ENCODE measurements around the gene EFEMP2.

EFEMP2 gene

GRCh38 chr11:65862941-65863888 is 9.4 kb downstream of the EFEMP2 start:
- DNase-seq, result no peak

GRCh38 chr11:65862191-65862735 is 10.3 kb downstream of the EFEMP2 start:
- DNase-seq, result no peak
- H3K4me3 ChIP-seq (ENCODE audit: low read depth, low read length), result no peak overlapping the region
- no peaks in the 10 kb centered on the region for H3K4me1 ChIP-seq
- H3K27me3 ChIP-seq, result no peaks in the 10 kb centered on the region
- no peaks in the 10 kb centered on the region for H3K9me3 ChIP-seq
- TF ChIP-seq CTCF (IDR thresholded peaks at IDR 0.05; ENCODE audit: low read depth, low read length), result no peak
- peaks cover 40% of the 10 kb centered on the region for H3K36me3 ChIP-seq

More at GRCh38 chr11:65862941-65863888, 9.4 kb downstream of the EFEMP2 start:
- no peaks in the 10 kb centered on the region for H3K27me3 ChIP-seq
- H3K36me3 ChIP-seq, result peaks cover 38% of the 10 kb centered on the region
- no peaks in the 10 kb centered on the region; the same call in 1 of the 2 replicates for H3K4me1 ChIP-seq
- TF ChIP-seq CTCF (IDR thresholded peaks at IDR 0.05; ENCODE audit: low read depth, low read length), result no peak
- no peaks in the 10 kb centered on the region for H3K9me3 ChIP-seq
- H3K4me3 ChIP-seq (ENCODE audit: low read depth, low read length), result no peak overlapping the region

- Histone ChIP-seq H3K27me3 (no peaks in the 10 kb centered on the region), H3K4me3 (ENCODE audit: low read depth, low read length) (peak overlapping the region; percentile 99), H3K4me1 (no peaks in the 10 kb centered on the region), H3K9me3 (no peaks in the 10 kb centered on the region), H3K36me3 (peaks cover 46% of the 10 kb centered on the region)
- DNase-seq, result no peak
- no peak for TF ChIP-seq CTCF (IDR thresholded peaks at IDR 0.05; ENCODE audit: low read depth, low read length)
Measured at GRCh38 chr11:65861533-65862183, 10.9 kb downstream of the EFEMP2 start.

GRCh38 chr11:65861165-65861505 is 11.5 kb downstream of the EFEMP2 start:
- DNase-seq, result no peak
- Histone ChIP-seq H3K9me3 (no peaks in the 10 kb centered on the region), H3K4me3 (ENCODE audit: low read depth, low read length) (peak overlapping the region; percentile 99), H3K4me1 (no peaks in the 10 kb centered on the region), H3K27me3 (no peaks in the 10 kb centered on the region), H3K36me3 (peaks cover 52% of the 10 kb centered on the region)
- no peak for TF ChIP-seq CTCF (IDR thresholded peaks at IDR 0.05; ENCODE audit: low read depth, low read length)

- Histone ChIP-seq H3K27me3 (no peaks in the 10 kb centered on the region), H3K4me3 (ENCODE audit: low read depth, low read length) (peak within 1 kb of the TSS; percentile 99), H3K9me3 (no peaks in the 10 kb centered on the region), H3K4me1 (no peaks in the 10 kb centered on the region), H3K36me3 (peaks cover 55% of the 10 kb centered on the region)
- peak; percentile 89 for TF ChIP-seq CTCF (IDR thresholded peaks at IDR 0.05; ENCODE audit: low read depth, low read length)
- DNase-seq, result peak; percentile 98
Measured at GRCh38 chr11:65860278-65861164, 12.1 kb downstream of the EFEMP2 start, which contains the start of gene MUS81. Gene MUS81 (plus strand): TSS chr11:65860433. CDS start chr11:65860754, 321 bp downstream.
